ENCODE data around the gene RPL4. TPM values are rescaled to one million over a fixed set of nuclear protein-coding genes. Genes with fewer than 3 reads are reported as not detected.

Gene RPL4
- total RNA-seq, 1 experiment from 2014 or later: 3,988 TPM

- no peak overlapping the region for H3K4ac ChIP-seq (ENCODE audit: low read depth, low read length)
- H4K8ac ChIP-seq (replicated peaks; ENCODE audit: insufficient read length, low read depth, low read length): no peak overlapping the region
- H2BK120ac ChIP-seq (ENCODE audit: low read depth, low read length, poor library complexity, severe bottlenecking): no peak overlapping the region
- H3K4me1 Mint-ChIP-seq: peaks cover 35 to 44% of the 10 kb centered on the region in 2 experiments
- no peak overlapping the region for H3K14ac ChIP-seq (ENCODE audit: insufficient read depth, low read length)
- peak overlapping the region in 2 of 3 experiments; percentile 39 to 40; a peak in 2 of 7 replicates for H3K27ac Mint-ChIP-seq
- no peak overlapping the region for H2BK12ac ChIP-seq (ENCODE audit: insufficient read length, low read depth, low read length)
- H3K4me3 Mint-ChIP-seq: no peak overlapping the region; a peak in 1 of 5 replicates
- no peak overlapping the region for H2BK5ac ChIP-seq (ENCODE audit: insufficient read length, low read length)
- DNase-seq: no peak
- H2AFZ ChIP-seq (ENCODE audit: low read length): no peak overlapping the region
- no peak overlapping the region for H4K5ac ChIP-seq (ENCODE audit: insufficient read length, low read depth, low read length)
- no peak overlapping the region for H3K56ac ChIP-seq (ENCODE audit: insufficient read length, low read depth, low read length)
- H3K9me3 Mint-ChIP-seq: peaks cover 6 to 19% of the 10 kb centered on the region in 2 experiments; a peak in 4 of 5 replicates
- no peak overlapping the region for H3T11ph ChIP-seq (ENCODE audit: low read length)
- H3K23me2 ChIP-seq (ENCODE audit: insufficient read length, low read depth, low read length, poor library complexity, severe bottlenecking): no peaks in the 10 kb centered on the region
- H2BK20ac ChIP-seq (ENCODE audit: low read depth, low read length, poor library complexity, severe bottlenecking): no peak overlapping the region
- no peak overlapping the region for H2AK5ac ChIP-seq (ENCODE audit: insufficient read length, low read length)
- no CpG with 5 or more reads among the region's 4 CpGs for WGBS (ENCODE audit: extremely low coverage, insufficient read length, low lambda C conversion rate)
- H3K79me1 ChIP-seq (ENCODE audit: insufficient read depth, low read depth, low read length, poor library complexity, severe bottlenecking): no peaks in the 10 kb centered on the region
- H3K18ac ChIP-seq (ENCODE audit: insufficient read length, low read depth, low read length): no peak overlapping the region
- peaks cover 30 to 32% (median 31%) of the 10 kb centered on the region in 3 experiments for H3K36me3 Mint-ChIP-seq (ENCODE audit: insufficient read depth in 1 of 3, low read depth in 3 of 3)
- no peak for TF ChIP-seq CTCF (conservative IDR thresholded peaks at IDR 0.05)
- no peak overlapping the region for H4K91ac ChIP-seq (ENCODE audit: insufficient read length, low read depth, low read length)
- H3K9me3 ChIP-seq (ENCODE audit: control insufficient read depth, low read depth, low read length): no peaks in the 10 kb centered on the region
- no peak overlapping the region for H2BK15ac ChIP-seq (ENCODE audit: low read depth, low read length)
- no peak overlapping the region for H3K4me2 ChIP-seq (ENCODE audit: insufficient read depth, insufficient read length, low read length)
- no peak overlapping the region for H3K23ac ChIP-seq (ENCODE audit: insufficient read length, low read depth, low read length)
- H3K79me2 ChIP-seq (ENCODE audit: insufficient read depth, low read length): no peaks in the 10 kb centered on the region
- H3K9ac ChIP-seq (ENCODE audit: extremely low read depth, insufficient read length, low read length): no peak overlapping the region
- H3K27me3 ChIP-seq (ENCODE audit: insufficient read depth, low read length): no peaks in the 10 kb centered on the region
- no peak overlapping the region for H3K27ac ChIP-seq (ENCODE audit: insufficient read length, low read depth, low read length)
- H3K4me1 ChIP-seq (ENCODE audit: insufficient read depth, low read length): peaks cover 2% of the 10 kb centered on the region; the same call in 1 of the 2 replicates
- no peaks in the 10 kb centered on the region for H4K20me1 ChIP-seq (ENCODE audit: control insufficient read depth, insufficient read depth, insufficient read length)
- no peaks in the 10 kb centered on the region for H3K27me3 Mint-ChIP-seq (ENCODE audit: low read depth)
These were observed 42.0 kb downstream of the RPL4 start for GRCh38 chr15:66462627-66463026.

All from H9 (cell line).